ENCODE data around the gene RNASE13. TPM values are rescaled to one million over a fixed set of nuclear protein-coding genes. Genes with fewer than 3 reads are reported as not detected.

Gene RNASE13
- total RNA-seq, 1 experiment from 2014 or later, result not detected

- Histone ChIP-seq H3K27ac (ENCODE audit: low read length) (no peak overlapping the region), H3K4me3 (ENCODE audit: low read depth in 2 of 2, low read length in 2 of 2) (no peak overlapping the region), H3K36me3 (ENCODE audit: control insufficient read depth, insufficient read depth, low read length) (no peaks in the 10 kb centered on the region), H3K9me3 (ENCODE audit: control insufficient read depth, insufficient read depth, low read depth, low read length) (no peaks in the 10 kb centered on the region), H3K27me3 (ENCODE audit: control insufficient read depth, insufficient read depth, low read length) (no peaks in the 10 kb centered on the region; the same call in 1 of the 2 replicates), H3K4me1 (ENCODE audit: control insufficient read depth, insufficient read depth, low read length) (no peaks in the 10 kb centered on the region)
- no TSS peak for BruUV-seq (replicated peaks)
- ChIA-PET CTCF (no interaction called here), POLR2A (no interaction called here)
- intact Hi-C loops (cut with micrococcal nuclease; ENCODE audit: unreplicated experiment) (no loop called here), in situ Hi-C loops (cut with HindIII; ENCODE audit: low pct_unique_long_range_greater_than_20kb, low sequenced_read_pairs) (no loop called here)
- DNase-seq (ENCODE audit: low read depth, low spot score) (no peak), ATAC-seq (no peak)
- TF ChIP-seq POLR2AphosphoS5 (IDR thresholded peaks at IDR 0.05; ENCODE audit: low read depth, low read length), result no peak
- TF ChIP-seq SIN3A (IDR thresholded peaks at IDR 0.05; ENCODE audit: borderline replicate concordance, insufficient read depth, low read depth, low read length), result no peak
- TF ChIP-seq, protein P1, sequence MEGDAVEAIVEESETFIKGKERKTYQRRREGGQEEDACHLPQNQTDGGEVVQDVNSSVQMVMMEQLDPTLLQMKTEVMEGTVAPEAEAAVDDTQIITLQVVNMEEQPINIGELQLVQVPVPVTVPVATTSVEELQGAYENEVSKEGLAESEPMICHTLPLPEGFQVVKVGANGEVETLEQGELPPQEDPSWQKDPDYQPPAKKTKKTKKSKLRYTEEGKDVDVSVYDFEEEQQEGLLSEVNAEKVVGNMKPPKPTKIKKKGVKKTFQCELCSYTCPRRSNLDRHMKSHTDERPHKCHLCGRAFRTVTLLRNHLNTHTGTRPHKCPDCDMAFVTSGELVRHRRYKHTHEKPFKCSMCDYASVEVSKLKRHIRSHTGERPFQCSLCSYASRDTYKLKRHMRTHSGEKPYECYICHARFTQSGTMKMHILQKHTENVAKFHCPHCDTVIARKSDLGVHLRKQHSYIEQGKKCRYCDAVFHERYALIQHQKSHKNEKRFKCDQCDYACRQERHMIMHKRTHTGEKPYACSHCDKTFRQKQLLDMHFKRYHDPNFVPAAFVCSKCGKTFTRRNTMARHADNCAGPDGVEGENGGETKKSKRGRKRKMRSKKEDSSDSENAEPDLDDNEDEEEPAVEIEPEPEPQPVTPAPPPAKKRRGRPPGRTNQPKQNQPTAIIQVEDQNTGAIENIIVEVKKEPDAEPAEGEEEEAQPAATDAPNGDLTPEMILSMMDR (IDR thresholded peaks at IDR 0.05), result no peak
- no peak for TF ChIP-seq REST (IDR thresholded peaks at IDR 0.05; ENCODE audit: insufficient read depth in 1 of 2, low read depth in 2 of 2, low read length in 1 of 2)
- no peak for TF ChIP-seq TCF7L2 (IDR thresholded peaks at IDR 0.05; ENCODE audit: low read depth, low read length)
Observed at GRCh38 chr14:21056520-21057163, 22.0 kb upstream of the RNASE13 start.

DNA sequence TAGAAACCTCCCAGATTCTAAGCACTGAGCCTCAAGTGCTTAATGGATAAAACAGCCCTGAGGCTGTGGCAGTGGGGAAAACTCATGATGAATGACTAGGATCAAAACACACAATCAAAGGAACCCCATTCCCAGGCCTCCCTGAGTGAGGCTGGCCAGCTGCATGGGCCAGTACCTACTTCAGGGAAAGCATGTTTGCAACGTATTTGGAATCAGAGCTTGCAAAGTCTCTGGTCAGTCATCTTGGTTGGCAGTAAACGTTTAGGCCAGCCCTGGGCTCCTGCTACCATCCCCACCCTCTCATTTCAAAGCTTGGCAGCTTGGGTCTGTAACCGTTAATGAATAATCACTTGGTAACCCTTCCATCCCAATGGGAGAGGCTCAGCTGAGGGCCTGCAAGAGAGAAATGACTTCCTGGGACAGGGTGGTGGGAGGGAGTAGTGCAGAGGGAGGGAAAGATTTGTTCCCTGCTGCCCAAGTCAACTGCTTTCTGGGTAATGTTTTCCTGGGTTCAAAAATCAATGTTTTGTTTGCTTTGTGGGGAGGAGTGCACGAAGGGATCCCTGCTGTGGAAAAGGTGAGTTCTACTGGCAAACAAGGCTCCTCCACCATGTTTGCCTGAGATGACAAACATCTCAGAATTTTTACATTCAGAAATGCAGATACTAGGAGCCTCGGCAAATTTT, 21.0 kb upstream of the RNASE13 start:
- Histone ChIP-seq H3K27me3 (ENCODE audit: control insufficient read depth, insufficient read depth, low read length) (no peaks in the 10 kb centered on the region), H3K4me1 (ENCODE audit: control insufficient read depth, insufficient read depth, low read length) (no peaks in the 10 kb centered on the region), H3K36me3 (ENCODE audit: control insufficient read depth, insufficient read depth, low read length) (no peaks in the 10 kb centered on the region), H3K27ac (ENCODE audit: low read length) (no peak overlapping the region), H3K9me3 (ENCODE audit: control insufficient read depth, insufficient read depth, low read depth, low read length) (no peaks in the 10 kb centered on the region), H3K4me3 (ENCODE audit: low read depth in 2 of 2, low read length in 2 of 2) (no peak overlapping the region)
- DNase-seq (ENCODE audit: low read depth, low spot score), result no peak
- CTCF ChIA-PET, result no interaction called here
- no TSS peak for BruUV-seq (replicated peaks)
- intact Hi-C loops (cut with micrococcal nuclease; ENCODE audit: unreplicated experiment) (no loop called here), in situ Hi-C loops (cut with HindIII; ENCODE audit: low pct_unique_long_range_greater_than_20kb, low sequenced_read_pairs) (no loop called here)
- TF ChIP-seq TCF7L2 (IDR thresholded peaks at IDR 0.05; ENCODE audit: low read depth, low read length) (no peak), POLR2AphosphoS5 (IDR thresholded peaks at IDR 0.05; ENCODE audit: low read depth, low read length) (no peak), REST (IDR thresholded peaks at IDR 0.05; ENCODE audit: insufficient read depth in 1 of 2, low read depth in 2 of 2, low read length in 1 of 2) (no peak), SIN3A (IDR thresholded peaks at IDR 0.05; ENCODE audit: borderline replicate concordance, insufficient read depth, low read depth, low read length) (no peak)
- TF ChIP-seq, protein P1 (IDR thresholded peaks at IDR 0.05), result no peak
- no peak for ATAC-seq
- POLR2A ChIA-PET, result no interaction called here

Measured in Panc1 (cell line).